PC-3 (cell line): ENCODE data around the gene UBALD2. TPM values are rescaled to one million over a fixed set of nuclear protein-coding genes. Genes with fewer than 3 reads are reported as not detected.

Experiments
- ATAC-seq: fragments of 200-7000 bp; cut with Tn5 transposase; 2 replicates; pipeline ENCODE4 v1.9.1; 2020; ENCODE audit warnings: mild to moderate bottlenecking, moderate library complexity
- BruUV-seq: library from RNA; stranded (reverse); fragments of 400-500 nt; replicated peaks from 2 replicates; lab custom pipeline; 2021; lab: Mats Ljungman, UMichigan
- CTCF ChIA-PET: fragments of 300-600 bp; sonication (Branson Sonifier 250); formaldehyde crosslinking; loops from one replicate; lab custom pipeline; 2022; ENCODE audit warnings: antibody characterized with exemption; lab: Charles Lee
- POLR2A ChIA-PET: fragments of 300-600 bp; sonication (Branson Sonifier 250); formaldehyde crosslinking; loops from one replicate; lab custom pipeline; 2022; ENCODE audit warnings: antibody characterized with exemption; ENCODE audit not compliant: unreplicated experiment; lab: Charles Lee
- DNase-seq: peaks from one replicate; pipeline ENCODE4 v3.0.0-alpha.2; 2015
- H2AFZ ChIP-seq: fragments of 300-600 bp; sonication (generic); 2 replicates; pipeline ENCODE4 v1.6.0; 2016; ENCODE audit warnings: antibody characterized with exemption, low read length
- H3F3A ChIP-seq: fragments of 300-600 bp; sonication (generic); one replicate; pipeline ENCODE4 v1.6.0; 2017; ENCODE audit warnings: antibody characterized with exemption, low read length, control low read depth, mild to moderate bottlenecking; ENCODE audit not compliant: unreplicated experiment
- H3K27ac ChIP-seq: fragments of 300-600 bp; sonication (generic); 2 replicates; pipeline ENCODE4 v1.5.1; 2016; ENCODE audit warnings: mild to moderate bottlenecking, low read length
- H3K27me3 ChIP-seq: fragments of 300-600 bp; sonication (generic); 2 replicates; pipeline ENCODE4 v1.6.1; 2016; ENCODE audit warnings: low read length, mixed read lengths
- H3K36me3 ChIP-seq: fragments of 300-600 bp; sonication (generic); 2 replicates; pipeline ENCODE4 v1.6.1; 2016; ENCODE audit warnings: low read depth, mixed run types, low read length, mixed read lengths
- H3K4me1 ChIP-seq: fragments of 300-600 bp; sonication (generic); 2 replicates; pipeline ENCODE4 v1.5.1; 2016; ENCODE audit warnings: low read length; ENCODE audit not compliant: insufficient read depth
- H3K4me2 ChIP-seq: fragments of 300-600 bp; sonication (generic); 2 replicates; pipeline ENCODE4 v1.6.0; 2016; ENCODE audit warnings: low read length
- H3K4me3 ChIP-seq: fragments of 300-600 bp; sonication (generic); 2 replicates; pipeline ENCODE4 v1.5.1; 2016; ENCODE audit warnings: mild to moderate bottlenecking, low read length, mixed read lengths
- H3K79me2 ChIP-seq: fragments of 300-600 bp; sonication (generic); 2 replicates; pipeline ENCODE4 v1.6.1; 2017; ENCODE audit warnings: low read length, mixed read lengths
- H3K9ac ChIP-seq: fragments of 300-600 bp; sonication (generic); 2 replicates; pipeline ENCODE4 v1.6.0; 2016; ENCODE audit warnings: mild to moderate bottlenecking, low read length
- H3K9me2 ChIP-seq: fragments of 300-600 bp; sonication (generic); replicated peaks from 2 replicates; pipeline ENCODE4 v1.6.1; 2016; ENCODE audit warnings: mixed run types, low read length, mixed read lengths
- H3K9me3 ChIP-seq: fragments of 300-600 bp; sonication (generic); 2 replicates; pipeline ENCODE4 v1.6.1; 2016; ENCODE audit warnings: low read length, mixed read lengths
- H4K20me1 ChIP-seq: fragments of 300-600 bp; sonication (generic); 2 replicates; pipeline ENCODE4 v1.6.1; 2016; ENCODE audit warnings: low read length, mixed read lengths
- CTCF ChIP-seq: fragments of 300-600 bp; sonication (generic); conservative IDR thresholded peaks from 2 replicates; pipeline ENCODE4 v1.5.1; 2017; ENCODE audit warnings: antibody characterized with exemption, low read depth, mild to moderate bottlenecking, low read length
- EZH2 ChIP-seq: fragments of 300-600 bp; sonication (generic); IDR thresholded peaks from one replicate; pipeline ENCODE4 v1.6.1; 2017; ENCODE audit warnings: antibody characterized with exemption, mild to moderate bottlenecking, low read length; ENCODE audit not compliant: unreplicated experiment
- EZH2phosphoT487 ChIP-seq: fragments of 300-600 bp; sonication (generic); IDR thresholded peaks from 2 replicates; pipeline ENCODE4 v1.6.1; 2018; ENCODE audit warnings: mild to moderate bottlenecking, antibody characterized with exemption, low read length, borderline replicate concordance
- intact Hi-C: fragments of 100-400 bp; cut with micrococcal nuclease; formaldehyde crosslinking; loops from 2 replicates; pipeline ENCODE4 v1.9.0; 2023
- total RNA-seq: library from RNA; depleted of rRNA; stranded (reverse); fragments of >200 nt; gene quantifications from 2 replicates; pipeline ENCODE4 v1.2.3, GENCODE V29; 2014; rRNA removed

The UBALD2 gene
- total RNA-seq, 1 experiment from 2014 or later: 59.5 TPM

- Histone ChIP-seq H3K36me3 (peaks cover 46% of the 10 kb centered on the region), H3K27ac (no peak overlapping the region), H3K4me1 (no peaks in the 10 kb centered on the region), H3K27me3 (no peaks in the 10 kb centered on the region), H3K4me3 (no peak overlapping the region), H3K9me3 (no peaks in the 10 kb centered on the region), H3K9ac (no peak overlapping the region), H3F3A (no peaks in the 10 kb centered on the region), H4K20me1 (no peaks in the 10 kb centered on the region), H2AFZ (no peak overlapping the region), H3K4me2 (no peak overlapping the region), H3K9me2 (no peaks in the 10 kb centered on the region), H3K79me2 (no peaks in the 10 kb centered on the region)
- CTCF ChIA-PET: no interaction called here
- POLR2A ChIA-PET: no interaction called here
- TF ChIP-seq CTCF (no peak), EZH2 (no peak), EZH2phosphoT487 (no peak)
- no TSS peak for BruUV-seq
- ATAC-seq: no peak
- no peak for DNase-seq
- intact Hi-C loops: no loop called here
These were observed 49.5 kb downstream of the UBALD2 start for GRCh38 chr17:76314392-76315227.

- no peak overlapping the region for H3K4me2 ChIP-seq
- H3K9me3 ChIP-seq: no peaks in the 10 kb centered on the region
- ChIA-PET POLR2A (no interaction called here), CTCF (no interaction called here)
- H3K9me2 ChIP-seq: no peaks in the 10 kb centered on the region
- no peaks in the 10 kb centered on the region for H3K4me1 ChIP-seq
- no peak overlapping the region for H3K27ac ChIP-seq
- no peaks in the 10 kb centered on the region for H3K27me3 ChIP-seq
- no peak overlapping the region for H3K9ac ChIP-seq
- intact Hi-C loops: no loop called here
- DNase-seq (no peak), ATAC-seq (no peak)
- no peaks in the 10 kb centered on the region for H3F3A ChIP-seq
- peaks cover 35% of the 10 kb centered on the region; the same call in 1 of the 2 replicates for H3K36me3 ChIP-seq
- H3K4me3 ChIP-seq: no peak overlapping the region
- no peaks in the 10 kb centered on the region for H3K79me2 ChIP-seq
- H4K20me1 ChIP-seq: no peaks in the 10 kb centered on the region
- no peak overlapping the region for H2AFZ ChIP-seq
- TF ChIP-seq EZH2phosphoT487 (no peak), CTCF (no peak), EZH2 (no peak)
- BruUV-seq: no TSS peak
These were observed 52.4 kb downstream of the UBALD2 start for GRCh38 chr17:76317535-76317934.

GRCh38 chr17:76318586-76318985 is 53.4 kb downstream of the UBALD2 start:
- H4K20me1 ChIP-seq: no peaks in the 10 kb centered on the region
- no peaks in the 10 kb centered on the region for H3K9me3 ChIP-seq
- no peaks in the 10 kb centered on the region for H3F3A ChIP-seq
- no peak overlapping the region for H3K27ac ChIP-seq
- no TSS peak for BruUV-seq
- H3K4me1 ChIP-seq: no peaks in the 10 kb centered on the region
- no peaks in the 10 kb centered on the region for H3K27me3 ChIP-seq
- no peak overlapping the region for H2AFZ ChIP-seq
- no peak overlapping the region for H3K9ac ChIP-seq
- DNase-seq (no peak), ATAC-seq (no peak)
- POLR2A ChIA-PET: no interaction called here
- no peak for TF ChIP-seq EZH2
- no peak for TF ChIP-seq CTCF
- TF ChIP-seq EZH2phosphoT487: no peak
- no peaks in the 10 kb centered on the region for H3K79me2 ChIP-seq
- peaks cover 28% of the 10 kb centered on the region; the same call in 1 of the 2 replicates for H3K36me3 ChIP-seq
- CTCF ChIA-PET: no interaction called here
- no peaks in the 10 kb centered on the region for H3K9me2 ChIP-seq
- intact Hi-C loops: no loop called here
- no peak overlapping the region for H3K4me2 ChIP-seq
- H3K4me3 ChIP-seq: no peak overlapping the region

Other genes starting within 250 kb of the UBALD2 start
- gene EVPL, start 238.0 kb upstream of the UBALD2 start, total RNA-seq: 38.8 and 48.3 TPM in 2 replicates
- 60.8 and 71.4 TPM in 2 replicates for gene SRP68, start 192.8 kb upstream of the UBALD2 start, total RNA-seq
- gene GALR2, start 190.6 kb upstream of the UBALD2 start, total RNA-seq: 0.69 and 2.2 TPM in 2 replicates
- 0.11 TPM in 1 of 2 replicates, not detected in the other for gene ZACN, start 186.2 kb upstream of the UBALD2 start, total RNA-seq
- 153 and 173 TPM in 2 replicates for gene EXOC7, start 161.6 kb upstream of the UBALD2 start, total RNA-seq
- 0.26 and 0.69 TPM in 2 replicates for gene FOXJ1, start 124.1 kb upstream of the UBALD2 start, total RNA-seq
- 7.3 and 7.4 TPM in 2 replicates for gene RNF157, start 24.9 kb upstream of the UBALD2 start, total RNA-seq
- gene QRICH2, start 42.9 kb downstream of the UBALD2 start, total RNA-seq: 2.2 and 5.7 TPM in 2 replicates
- 43.9 and 47.8 TPM in 2 replicates for gene PRPSAP1, start 88.6 kb downstream of the UBALD2 start, total RNA-seq
- gene SPHK1, start 119.3 kb downstream of the UBALD2 start, total RNA-seq: 54.2 and 59.7 TPM in 2 replicates
- 64.7 and 77.3 TPM in 2 replicates for gene UBE2O, start 187.8 kb downstream of the UBALD2 start, total RNA-seq
- gene AANAT, start 202.3 kb downstream of the UBALD2 start, total RNA-seq: not detected in 2 replicates
- gene RHBDF2, start 236.1 kb downstream of the UBALD2 start, total RNA-seq: 52.3 and 74.8 TPM in 2 replicates